Esophagus squamous epithelium (tissue), 4 donors: ENCODE measurements around the gene KAZALD1.

ENCODE experiments used
- POLR2A ChIP-seq, 4 donors: fragments of 450-650 bp; IDR thresholded peaks; one replicate each; pipeline ENCODE4 v1.6.1; 2017; ENCODE audit warnings: antibody characterized with exemption in 4 of 4, mild to moderate bottlenecking in 4 of 4, moderate library complexity in 3 of 4
- TF ChIP-seq, protein P1 (sequence below), 6 experiments: fragments of 450-650 bp in 4 of 6; fragments of 200-600 bp in 2 of 6; sonication (generic) in 2 of 6; IDR thresholded peaks; one replicate each; pipeline ENCODE4 v1.5.1; 2016 to 2019; ENCODE audit warnings: antibody characterized with exemption in 6 of 6, mild to moderate bottlenecking in 4 of 6, moderate library complexity in 4 of 6

DNA sequence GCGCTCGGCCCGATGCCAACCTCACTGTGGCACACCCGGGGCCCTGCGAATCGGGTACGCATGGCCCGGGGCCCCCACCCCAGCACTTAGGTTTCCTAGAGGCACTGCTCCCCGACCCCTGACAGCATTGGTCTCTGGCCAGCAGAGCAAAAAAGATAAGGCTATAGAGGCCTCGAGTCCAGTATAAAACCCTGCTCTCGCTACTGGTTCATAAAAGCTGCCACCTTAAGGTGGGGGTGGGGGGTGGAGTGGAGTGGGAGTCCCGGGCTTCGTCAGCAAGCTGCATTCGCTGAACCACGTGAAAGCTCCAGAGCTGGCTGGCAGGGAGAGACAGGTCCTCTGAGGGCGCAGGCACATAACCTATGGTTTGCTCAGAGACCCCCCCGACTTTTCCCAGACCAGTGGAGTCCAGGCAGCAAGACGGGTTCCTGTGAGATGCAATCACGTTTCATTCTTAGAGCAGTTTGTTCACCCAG lies 1.3 kb downstream of the KAZALD1 start:
- TF ChIP-seq, protein P1, sequence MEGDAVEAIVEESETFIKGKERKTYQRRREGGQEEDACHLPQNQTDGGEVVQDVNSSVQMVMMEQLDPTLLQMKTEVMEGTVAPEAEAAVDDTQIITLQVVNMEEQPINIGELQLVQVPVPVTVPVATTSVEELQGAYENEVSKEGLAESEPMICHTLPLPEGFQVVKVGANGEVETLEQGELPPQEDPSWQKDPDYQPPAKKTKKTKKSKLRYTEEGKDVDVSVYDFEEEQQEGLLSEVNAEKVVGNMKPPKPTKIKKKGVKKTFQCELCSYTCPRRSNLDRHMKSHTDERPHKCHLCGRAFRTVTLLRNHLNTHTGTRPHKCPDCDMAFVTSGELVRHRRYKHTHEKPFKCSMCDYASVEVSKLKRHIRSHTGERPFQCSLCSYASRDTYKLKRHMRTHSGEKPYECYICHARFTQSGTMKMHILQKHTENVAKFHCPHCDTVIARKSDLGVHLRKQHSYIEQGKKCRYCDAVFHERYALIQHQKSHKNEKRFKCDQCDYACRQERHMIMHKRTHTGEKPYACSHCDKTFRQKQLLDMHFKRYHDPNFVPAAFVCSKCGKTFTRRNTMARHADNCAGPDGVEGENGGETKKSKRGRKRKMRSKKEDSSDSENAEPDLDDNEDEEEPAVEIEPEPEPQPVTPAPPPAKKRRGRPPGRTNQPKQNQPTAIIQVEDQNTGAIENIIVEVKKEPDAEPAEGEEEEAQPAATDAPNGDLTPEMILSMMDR (IDR thresholded peaks at IDR 0.05): no peak
- no peak for TF ChIP-seq POLR2A (IDR thresholded peaks at IDR 0.05)
